GM19397 (cell line): ENCODE data around the gene TAPT1.
"Not testable (repeated sequence)": the region's sequence is repeated elsewhere in the genome, so short reads cannot be mapped to it uniquely, and the experiment has no call there.

Experiments used
- ATAC-seq: cut with Tn5 transposase; IDR thresholded peaks from one replicate; pipeline ENCODE4 v1.9.1; 2021; ENCODE audit warnings: mild to moderate bottlenecking, moderate library complexity; ENCODE audit not compliant: unreplicated experiment

TAPT1 gene

GRCh38 chr4:16186986-16187385, 39.3 kb downstream of the TAPT1 start:
- no peak for ATAC-seq

- ATAC-seq, result no peak
Measured at GRCh38 chr4:16183604-16184003, 42.7 kb downstream of the TAPT1 start.

GRCh38 chr4:16176621-16177020, 49.6 kb downstream of the TAPT1 start:
- no peak for ATAC-seq

- ATAC-seq, result no peak
Measured at GRCh38 chr4:16171831-16172230, 54.4 kb downstream of the TAPT1 start.

- ATAC-seq, result no peak
Measured at GRCh38 chr4:16169490-16169889, 56.8 kb downstream of the TAPT1 start.

GRCh38 chr4:16168710-16169388, 57.4 kb downstream of the TAPT1 start:
- ATAC-seq, result no peak

GRCh38 chr4:16168144-16168543, 58.1 kb downstream of the TAPT1 start:
- no peak for ATAC-seq

- ATAC-seq, result no peak
Measured at GRCh38 chr4:16165931-16166330, 60.3 kb downstream of the TAPT1 start.

GRCh38 chr4:16162891-16163290, 63.4 kb downstream of the TAPT1 start:
- ATAC-seq, result no peak

- no peak for ATAC-seq
Measured at GRCh38 chr4:16161851-16162408, 64.3 kb downstream of the TAPT1 start.

- no peak for ATAC-seq
Measured at GRCh38 chr4:16160457-16160856, 65.8 kb downstream of the TAPT1 start.

- ATAC-seq, result no peak
Measured at GRCh38 chr4:16159286-16159685, 67.0 kb downstream of the TAPT1 start.

- ATAC-seq, result no peak
Measured at GRCh38 chr4:16158504-16158852, 67.8 kb downstream of the TAPT1 start.

- no peak for ATAC-seq
Measured at GRCh38 chr4:16157609-16158503, 68.4 kb downstream of the TAPT1 start.

GRCh38 chr4:16155528-16156169, 70.6 kb downstream of the TAPT1 start:
- no peak for ATAC-seq

- no peak for ATAC-seq
Measured at GRCh38 chr4:16154451-16154850, 71.8 kb downstream of the TAPT1 start.

GRCh38 chr4:16150716-16151115, 75.6 kb downstream of the TAPT1 start:
- ATAC-seq, result no peak

- ATAC-seq, result not testable (repeated sequence)
Measured at GRCh38 chr4:16144913-16145312, 81.4 kb downstream of the TAPT1 start.

- no peak for ATAC-seq
Measured at GRCh38 chr4:16142598-16143310, 83.5 kb downstream of the TAPT1 start.

GRCh38 chr4:16140879-16141249, 85.4 kb downstream of the TAPT1 start:
- no peak for ATAC-seq
